Activated CD8-positive, alpha-beta memory T cell treated with anti-CD3 and anti-CD28 coated beads, Interleukin-2, amount 10 ng/mL, durations not matched to agents 7 days and 5 days (primary cell): ENCODE results near the gene EPS15. TPM values are rescaled to one million over a fixed set of nuclear protein-coding genes. Genes with fewer than 3 reads are reported as not detected.
"Not testable (repeated sequence)": the region's sequence is repeated elsewhere in the genome, so short reads cannot be mapped to it uniquely, and the experiment has no call there.

Experiments
- ATAC-seq: fragments of 150-1000 bp; cut with Tn5 transposase; one replicate; pipeline ENCODE4 v1.10.0; 2021; ENCODE audit warnings: moderate library complexity
- CTCF ChIA-PET: fragments of 350-600 bp; sonication (Branson Sonifier 250); formaldehyde crosslinking; loops from one replicate; lab custom pipeline; 2021; ENCODE audit warnings: antibody characterized with exemption; lab: Charles Lee
- DNase-seq: peaks from one replicate; pipeline ENCODE4 v3.0.0-alpha.2; 2020
- H3K27ac Mint-ChIP-seq: one replicate; pipeline ENCODE4 v1.8.0; 2021; ENCODE audit warnings: mild to moderate bottlenecking, mixed read lengths
- H3K27me3 Mint-ChIP-seq: one replicate; pipeline ENCODE4 v1.8.0; 2021; ENCODE audit warnings: mixed read lengths
- H3K36me3 Mint-ChIP-seq: one replicate; pipeline ENCODE4 v1.8.0; 2021; ENCODE audit warnings: mild to moderate bottlenecking, mixed read lengths
- H3K4me1 Mint-ChIP-seq: one replicate; pipeline ENCODE4 v1.8.0; 2021; ENCODE audit warnings: mixed read lengths
- H3K4me3 Mint-ChIP-seq: one replicate; pipeline ENCODE4 v1.8.0; 2021; ENCODE audit warnings: mild to moderate bottlenecking, moderate library complexity, mixed read lengths
- H3K9me3 Mint-ChIP-seq: one replicate; pipeline ENCODE4 v1.8.0; 2022; ENCODE audit warnings: low read depth, mixed read lengths
- total RNA-seq, 2 experiments: library from RNA; stranded (reverse); gene quantifications; one replicate each; pipeline ENCODE4 v1.2.3, GENCODE V29; 2021

EPS15 gene
- total RNA-seq, 2 experiments from 2014 or later, result 71.6 to 80.0 TPM

DNA sequence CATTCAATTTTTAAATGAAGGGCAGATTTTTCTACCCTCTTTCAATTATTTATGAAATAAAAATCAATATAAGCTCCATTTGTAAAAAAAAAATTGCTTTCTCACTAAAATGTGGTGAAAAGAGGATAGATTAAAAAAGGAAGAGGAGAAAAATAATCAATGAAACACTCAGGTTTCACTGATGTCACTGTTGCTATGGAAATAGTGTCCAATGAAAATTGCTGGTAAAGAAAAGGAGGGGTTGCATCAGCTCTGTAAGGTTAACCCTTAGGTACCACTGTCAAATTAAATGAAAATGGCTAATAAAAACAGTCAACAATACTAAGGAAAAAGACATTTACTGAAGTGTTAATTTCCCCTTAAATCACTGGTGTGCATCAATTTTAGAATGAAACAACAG, 97.1 kb downstream of the EPS15 start:
- Mint-ChIP-seq H3K4me1 (peaks cover 2% of the 10 kb centered on the region), H3K4me3 (no peak overlapping the region), H3K36me3 (peaks cover 51% of the 10 kb centered on the region), H3K27me3 (no peaks in the 10 kb centered on the region), H3K9me3 (no peaks in the 10 kb centered on the region), H3K27ac (no peak overlapping the region)
- CTCF ChIA-PET, result interaction anchor here (1.0 kb wide), 1 partner anchor 125 kb away, joined by 3 read pairs; no protein-coding TSS in a partner anchor
- ATAC-seq (no peak), DNase-seq (no peak)

- DNase-seq, result no peak
- Mint-ChIP-seq H3K4me3 (no peak overlapping the region), H3K4me1 (peaks cover 2% of the 10 kb centered on the region), H3K27me3 (no peaks in the 10 kb centered on the region), H3K27ac (no peak overlapping the region), H3K9me3 (no peaks in the 10 kb centered on the region), H3K36me3 (peaks cover 50% of the 10 kb centered on the region)
- CTCF ChIA-PET, result no interaction called here
- no peak for ATAC-seq
Observed at GRCh38 chr1:51420867-51421627, 98.0 kb downstream of the EPS15 start.

DNA sequence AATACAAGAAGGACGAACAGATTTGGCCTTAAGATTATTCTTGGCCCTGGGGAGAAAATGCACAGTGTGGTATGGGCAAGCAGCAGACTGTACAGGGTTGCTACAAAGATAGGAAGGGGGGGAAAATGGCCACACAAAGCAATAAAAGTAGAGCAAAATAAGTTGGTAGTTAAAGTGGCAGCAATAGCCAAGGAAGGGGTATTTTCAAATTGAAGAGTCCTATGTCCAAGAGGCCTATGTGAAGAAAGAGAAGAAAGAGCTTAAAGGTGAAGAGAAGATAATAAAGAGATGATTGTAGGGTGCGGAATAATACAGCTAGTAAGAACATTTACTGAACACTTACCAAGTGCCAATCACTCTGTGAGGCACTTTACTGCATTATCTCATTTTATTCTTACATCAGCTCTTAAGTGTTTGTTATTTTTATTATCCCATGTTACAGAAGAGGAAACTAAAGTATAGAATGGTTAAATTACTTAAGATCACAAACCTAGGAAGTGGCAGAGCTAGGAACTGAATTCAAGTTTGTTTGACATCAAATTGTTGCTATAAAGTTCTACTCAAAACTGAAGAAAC, 100.6 kb downstream of the EPS15 start:
- Mint-ChIP-seq H3K36me3 (peaks cover 43% of the 10 kb centered on the region), H3K9me3 (no peaks in the 10 kb centered on the region), H3K4me1 (peaks cover under 1% of the 10 kb centered on the region), H3K27me3 (no peaks in the 10 kb centered on the region), H3K4me3 (no peak overlapping the region), H3K27ac (no peak overlapping the region)
- ATAC-seq (no peak), DNase-seq (no peak)
- CTCF ChIA-PET, result no interaction called here

DNA sequence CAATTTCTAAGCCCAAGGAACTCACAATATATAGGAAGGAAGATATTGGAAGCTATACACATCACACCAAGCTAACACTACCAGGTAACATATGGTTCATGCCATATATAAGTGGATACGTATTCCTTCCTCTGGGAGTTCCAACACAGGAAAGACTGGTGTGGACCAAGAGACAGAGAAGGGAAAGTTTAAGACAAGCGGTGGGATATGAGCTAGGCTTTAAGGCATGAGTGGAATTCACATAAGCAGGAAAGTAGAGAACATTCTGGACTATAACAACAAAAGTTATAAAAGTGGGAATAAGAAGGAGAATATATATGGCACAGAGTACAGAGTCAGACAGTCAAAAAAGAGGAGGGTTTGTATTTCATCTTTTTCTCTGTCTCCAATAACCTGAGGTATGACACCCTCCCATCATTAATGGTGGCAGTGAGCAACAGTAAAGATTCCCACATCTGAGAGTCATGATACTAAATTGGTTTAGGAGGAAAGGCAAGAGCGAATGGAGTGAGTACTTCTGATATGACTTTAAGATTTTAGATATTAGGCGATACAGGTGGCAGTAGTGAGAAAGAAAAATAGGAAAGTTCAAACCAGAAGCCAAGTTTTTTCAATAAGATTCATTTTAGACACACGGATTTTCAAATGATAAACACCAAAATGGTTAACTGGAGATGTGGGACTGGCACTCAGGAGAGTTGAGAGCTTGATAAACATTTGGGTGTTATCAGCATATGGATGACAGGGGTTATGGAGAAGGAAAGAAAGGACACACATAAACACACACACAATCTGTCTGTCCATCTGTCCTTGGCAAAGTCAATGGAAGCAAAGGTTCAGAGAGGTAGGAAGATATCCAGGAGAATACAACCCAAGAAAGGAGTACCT, 101.3 kb downstream of the EPS15 start:
- no peaks in the 10 kb centered on the region for H3K27me3 Mint-ChIP-seq
- peaks cover 5% of the 10 kb centered on the region for H3K4me1 Mint-ChIP-seq

GRCh38 chr1:51416910-51417309, 102.2 kb downstream of the EPS15 start:
- Mint-ChIP-seq H3K4me1 (peaks cover 5% of the 10 kb centered on the region), H3K9me3 (peaks cover 2% of the 10 kb centered on the region), H3K36me3 (peaks cover 51% of the 10 kb centered on the region), H3K4me3 (no peak overlapping the region), H3K27me3 (no peaks in the 10 kb centered on the region), H3K27ac (no peak overlapping the region)
- CTCF ChIA-PET, result interaction anchor here (0.6 kb wide), 1 partner anchor 318 kb away, joined by 3 read pairs; no protein-coding TSS in a partner anchor
- DNase-seq, result no peak
- no peak for ATAC-seq

More for the DNA sequence above, 101.3 kb downstream of the EPS15 start:
- Mint-ChIP-seq H3K4me3 (no peak overlapping the region), H3K9me3 (no peaks in the 10 kb centered on the region), H3K36me3 (peaks cover 45% of the 10 kb centered on the region), H3K27ac (no peak overlapping the region)
- ATAC-seq (no peak), DNase-seq (no peak)
- CTCF ChIA-PET, result interaction anchor here (0.6 kb wide), 1 partner anchor 319 kb away, joined by 3 read pairs; no protein-coding TSS in a partner anchor

- H3K9me3 Mint-ChIP-seq, result peaks cover 2% of the 10 kb centered on the region
- H3K36me3 Mint-ChIP-seq, result peaks cover 49% of the 10 kb centered on the region
- no peak overlapping the region for H3K4me3 Mint-ChIP-seq
- CTCF ChIA-PET, result no interaction called here
- no peaks in the 10 kb centered on the region for H3K27me3 Mint-ChIP-seq
- H3K27ac Mint-ChIP-seq, result no peak overlapping the region
- H3K4me1 Mint-ChIP-seq, result peaks cover 5% of the 10 kb centered on the region
- DNase-seq, result no peak
- ATAC-seq, result no peak
Observed at GRCh38 chr1:51415963-51416362, 103.1 kb downstream of the EPS15 start.

GRCh38 chr1:51414811-51415210, 104.3 kb downstream of the EPS15 start:
- CTCF ChIA-PET, result no interaction called here
- no peak overlapping the region for H3K27ac Mint-ChIP-seq
- DNase-seq (no peak), ATAC-seq (no peak)
- peaks cover 39% of the 10 kb centered on the region for H3K36me3 Mint-ChIP-seq
- H3K4me3 Mint-ChIP-seq, result no peak overlapping the region
- H3K27me3 Mint-ChIP-seq, result no peaks in the 10 kb centered on the region
- H3K9me3 Mint-ChIP-seq, result peaks cover 2% of the 10 kb centered on the region
- H3K4me1 Mint-ChIP-seq, result peaks cover 5% of the 10 kb centered on the region

DNA sequence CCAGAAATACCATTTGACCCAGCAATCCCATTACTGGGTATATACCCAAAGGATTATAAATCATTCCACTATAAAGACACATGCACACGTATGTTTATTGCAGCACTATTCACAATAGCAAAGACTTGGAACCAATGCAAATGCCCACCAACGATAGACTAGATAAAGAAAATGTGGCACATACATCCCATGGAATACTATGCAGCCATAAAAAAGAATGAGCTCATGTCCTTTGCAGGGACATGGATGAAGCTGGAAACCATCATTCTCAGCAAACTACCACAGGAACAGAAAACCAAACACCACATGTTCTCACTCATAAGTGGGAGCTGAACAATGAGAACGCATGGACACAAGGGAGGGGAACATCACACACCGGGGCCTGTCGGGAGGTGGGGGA, 107.2 kb downstream of the EPS15 start:
- H3K36me3 Mint-ChIP-seq, result peaks cover 33% of the 10 kb centered on the region
- not testable (repeated sequence) for H3K27me3 Mint-ChIP-seq, ATAC-seq, H3K4me3 Mint-ChIP-seq, H3K9me3 Mint-ChIP-seq, H3K27ac Mint-ChIP-seq, DNase-seq, H3K4me1 Mint-ChIP-seq
- CTCF ChIA-PET, result interaction anchor here (0.6 kb wide), 1 partner anchor 37 kb away, joined by 3 read pairs; no protein-coding TSS in a partner anchor

- Mint-ChIP-seq H3K27me3 (no peaks in the 10 kb centered on the region), H3K36me3 (peaks cover 36% of the 10 kb centered on the region), H3K4me1 (peaks cover 5% of the 10 kb centered on the region), H3K27ac (no peak overlapping the region), H3K9me3 (peaks cover 2% of the 10 kb centered on the region), H3K4me3 (no peak overlapping the region)
- CTCF ChIA-PET, result no interaction called here
- ATAC-seq (no peak), DNase-seq (no peak)
Observed at GRCh38 chr1:51410568-51411460, 108.3 kb downstream of the EPS15 start.

DNA sequence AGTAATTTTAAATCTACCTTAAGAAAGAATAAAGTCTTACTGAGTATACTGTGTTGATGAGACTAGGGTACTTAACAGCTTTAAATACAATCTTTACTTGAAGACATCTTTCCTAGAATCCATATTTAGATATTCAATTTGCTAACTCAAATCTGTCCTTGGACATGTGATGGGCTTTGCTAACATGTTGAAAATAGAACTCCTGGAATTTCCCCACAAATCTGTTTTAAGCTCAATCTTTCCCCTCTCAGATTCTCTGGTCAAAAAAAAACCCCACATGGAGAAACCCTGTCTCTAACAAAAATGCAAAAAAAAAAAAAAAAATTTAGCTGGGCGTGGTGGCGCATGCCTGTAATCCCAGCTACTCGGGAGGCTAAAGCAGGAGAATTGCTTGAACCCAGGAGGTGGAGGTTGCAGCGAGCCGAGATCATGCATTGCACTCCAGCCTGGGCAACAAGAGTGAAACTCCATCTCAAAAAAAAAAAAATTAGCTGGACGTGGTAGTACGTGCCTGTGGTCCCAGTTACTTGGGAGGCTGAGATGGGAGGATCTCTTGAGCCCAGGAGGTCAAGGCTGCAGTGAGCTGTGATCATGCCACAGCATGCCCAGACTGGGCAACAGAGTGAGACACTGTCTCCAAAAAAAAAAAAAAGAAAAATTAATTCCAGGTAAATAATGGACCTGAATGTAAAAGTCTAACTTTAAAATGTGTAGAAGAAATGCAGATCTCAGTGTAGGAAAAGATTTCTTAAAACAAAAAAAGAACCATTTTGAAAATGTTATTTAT, 109.1 kb downstream of the EPS15 start:
- H3K9me3 Mint-ChIP-seq, H3K27ac Mint-ChIP-seq: not testable (repeated sequence)

GRCh38 chr1:51392241-51392640, 126.8 kb downstream of the EPS15 start:
- Mint-ChIP-seq H3K27me3 (no peaks in the 10 kb centered on the region), H3K4me1 (no peaks in the 10 kb centered on the region), H3K9me3 (no peaks in the 10 kb centered on the region), H3K27ac (no peak overlapping the region), H3K36me3 (peaks cover 24% of the 10 kb centered on the region), H3K4me3 (no peak overlapping the region)
- no peak for DNase-seq
- ATAC-seq, result no peak
- CTCF ChIA-PET, result no interaction called here

More for the DNA sequence above, 109.1 kb downstream of the EPS15 start:
- H3K4me3 Mint-ChIP-seq, DNase-seq, ATAC-seq, H3K4me1 Mint-ChIP-seq, CTCF ChIA-PET, H3K27me3 Mint-ChIP-seq: not testable (repeated sequence)
- H3K36me3 Mint-ChIP-seq, result peaks cover 37% of the 10 kb centered on the region

- H3K27ac Mint-ChIP-seq, DNase-seq, H3K4me3 Mint-ChIP-seq, CTCF ChIA-PET, H3K9me3 Mint-ChIP-seq, ATAC-seq, H3K27me3 Mint-ChIP-seq, H3K4me1 Mint-ChIP-seq: not testable (repeated sequence)
- peaks cover 31% of the 10 kb centered on the region for H3K36me3 Mint-ChIP-seq
Observed at GRCh38 chr1:51390641-51391040, 128.4 kb downstream of the EPS15 start.
